ENCODE data around the gene TBC1D12.

- TF ChIP-seq CTCF (IDR thresholded peaks at IDR 0.05) = no peak
- no peak for TF ChIP-seq POLR2A (IDR thresholded peaks at IDR 0.05)
- TF ChIP-seq POLR2AphosphoS5 (IDR thresholded peaks at IDR 0.05) = no peak
Observed at GRCh38 chr10:94483970-94484369, 81.6 kb downstream of the TBC1D12 start.
